ENCODE data around the gene KDSR.

KDSR gene

DNA sequence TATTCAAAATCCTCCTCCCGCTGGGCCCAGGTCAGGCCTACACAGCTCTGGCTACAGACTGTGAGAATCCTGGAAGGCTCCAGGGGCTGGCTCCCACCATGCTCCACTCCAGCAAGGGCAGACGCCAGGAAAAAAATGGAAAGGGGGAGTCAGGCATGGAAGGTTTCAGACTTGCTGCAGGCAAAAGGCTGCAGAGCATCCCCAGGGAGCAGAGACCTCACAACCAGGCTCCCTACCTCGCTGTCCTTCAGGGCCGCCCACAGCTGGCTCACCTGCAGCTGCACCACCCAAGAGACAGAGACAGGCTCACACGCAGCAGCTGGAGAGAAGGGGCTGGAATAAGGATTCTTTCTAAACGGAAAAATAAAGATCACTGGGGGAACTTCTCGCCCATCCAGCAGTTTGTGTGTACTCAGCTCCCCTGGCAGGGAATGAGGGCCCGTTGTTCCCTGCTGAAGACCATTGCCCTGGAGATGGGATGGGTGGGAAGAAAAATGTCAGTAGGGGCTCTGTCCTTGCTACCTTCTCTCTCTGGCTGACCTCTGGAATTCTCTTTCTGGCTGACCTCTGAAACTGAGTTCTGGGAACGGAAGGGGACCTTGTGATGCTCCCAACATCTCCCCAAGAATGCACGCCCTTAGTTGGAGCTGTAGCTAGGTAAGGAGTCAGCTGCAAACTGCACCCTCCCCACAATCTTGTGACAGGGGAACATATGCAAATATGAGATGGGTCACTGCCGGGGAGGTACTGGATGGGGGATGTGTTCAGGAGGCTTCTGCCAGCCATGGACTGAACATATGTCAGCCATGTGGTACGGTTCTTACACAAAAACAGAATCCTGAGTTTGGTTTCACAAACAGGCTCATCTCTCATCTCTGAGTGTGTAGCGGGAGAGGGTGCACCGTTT, 81.9 kb downstream of the KDSR start:
- DNase-seq (ENCODE audit: low read depth in 2 of 2) = no peak

DNA sequence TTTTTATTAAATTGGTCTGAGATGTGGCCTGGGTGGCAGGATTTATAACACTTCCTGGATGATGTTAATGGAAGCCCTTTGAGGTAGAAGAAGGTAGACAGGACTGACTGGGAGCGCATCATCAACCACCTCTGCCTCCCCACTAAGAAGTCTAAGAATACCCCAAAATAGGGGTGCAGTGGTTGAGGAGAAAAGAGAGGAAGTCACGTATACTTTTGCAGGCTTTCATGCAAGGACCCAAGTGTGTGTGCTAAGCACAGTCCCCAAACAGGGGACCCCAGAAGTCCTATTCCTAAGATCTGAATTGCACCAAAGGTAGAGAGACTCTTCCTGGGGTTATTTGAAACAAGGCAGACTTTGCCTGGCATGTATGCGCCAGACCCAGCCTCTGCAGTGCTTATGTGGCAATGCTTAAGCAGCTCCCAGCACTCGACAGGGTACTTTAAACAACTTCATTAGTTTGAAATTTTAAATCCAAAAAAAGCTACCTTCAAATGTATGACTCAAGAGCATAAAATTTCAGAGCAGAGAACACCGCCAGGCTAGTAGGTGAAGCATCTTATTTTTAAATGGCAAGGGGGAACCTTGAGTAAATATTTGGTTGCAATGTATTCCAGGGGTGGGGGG, 82.7 kb downstream of the KDSR start:
- no peak for DNase-seq (ENCODE audit: low read depth in 2 of 2)

DNA sequence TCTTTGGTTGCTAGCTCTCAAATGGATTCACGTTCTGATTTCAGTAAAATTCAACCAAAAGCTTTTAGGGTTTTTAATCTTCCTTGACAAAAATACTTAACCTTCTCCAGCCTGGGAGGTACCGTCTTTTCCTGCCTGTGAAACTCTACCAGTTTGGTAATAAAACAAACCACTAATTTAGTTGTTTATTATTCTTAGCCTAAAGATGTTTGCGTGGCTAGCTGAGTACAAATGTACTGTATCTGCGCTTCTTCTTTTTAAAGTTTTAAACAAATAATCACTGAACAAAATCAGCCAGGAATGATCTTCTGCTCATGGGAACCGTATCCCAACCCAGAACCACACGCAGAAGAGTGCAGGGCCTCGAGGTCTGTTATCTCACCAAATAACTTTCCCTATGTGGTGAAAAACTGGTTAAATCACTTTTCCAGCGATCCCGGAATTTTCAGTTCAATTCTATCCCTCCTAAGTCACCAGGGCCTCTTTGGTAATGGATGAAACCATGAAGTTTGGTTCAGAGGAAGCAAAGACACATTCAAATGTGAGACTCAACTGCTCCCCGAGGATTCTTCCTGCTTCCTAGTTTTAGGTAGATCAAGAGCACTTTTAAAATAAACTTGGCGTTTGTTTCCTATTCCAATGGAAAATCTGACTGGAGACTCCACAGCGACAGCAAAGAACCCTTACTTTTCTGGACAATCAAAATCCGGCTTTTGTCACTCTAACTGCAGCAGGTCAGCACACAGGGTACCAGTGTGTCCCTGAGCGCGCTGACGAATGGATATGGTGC, 83.5 kb downstream of the KDSR start:
- no peak for DNase-seq (ENCODE audit: low read depth in 2 of 2)

DNA sequence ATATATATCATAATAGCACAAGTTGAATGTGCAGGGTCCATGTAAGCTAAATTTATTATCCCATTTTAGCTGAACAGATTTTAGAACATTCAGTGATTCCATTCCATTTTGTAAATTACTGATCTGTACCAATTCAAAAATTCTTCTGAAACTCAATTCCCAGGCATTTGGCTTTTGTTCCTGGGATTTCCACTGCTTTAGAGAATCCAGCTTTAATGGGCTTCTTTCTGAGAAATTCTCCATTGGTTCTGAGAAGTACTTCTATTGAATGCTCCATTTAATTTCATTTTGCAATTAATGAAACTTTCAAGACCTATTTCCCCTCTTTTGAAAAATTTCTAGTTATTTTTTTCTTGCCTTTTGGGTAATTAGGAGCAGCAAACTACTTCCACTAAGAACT, 84.2 kb downstream of the KDSR start:
- no peak for DNase-seq (ENCODE audit: low read depth in 2 of 2)

Data from stimulated activated CD4-positive, alpha-beta T cell treated with anti-CD3 and anti-CD28 coated beads, Interleukin-1b, Interleukin-23, amount 100 ng/mL, for 4 hours (primary cell).